GM15510 (cell line): ENCODE measurements around the gene PARD3B.

Experiments
- POLR2A ChIP-seq: IDR thresholded peaks from 3 replicates; pipeline ENCODE4 v1.6.1; 2011; ENCODE audit warnings: borderline replicate concordance; ENCODE audit not compliant: insufficient read length; ENCODE audit errors: extremely low read depth

The PARD3B gene

DNA sequence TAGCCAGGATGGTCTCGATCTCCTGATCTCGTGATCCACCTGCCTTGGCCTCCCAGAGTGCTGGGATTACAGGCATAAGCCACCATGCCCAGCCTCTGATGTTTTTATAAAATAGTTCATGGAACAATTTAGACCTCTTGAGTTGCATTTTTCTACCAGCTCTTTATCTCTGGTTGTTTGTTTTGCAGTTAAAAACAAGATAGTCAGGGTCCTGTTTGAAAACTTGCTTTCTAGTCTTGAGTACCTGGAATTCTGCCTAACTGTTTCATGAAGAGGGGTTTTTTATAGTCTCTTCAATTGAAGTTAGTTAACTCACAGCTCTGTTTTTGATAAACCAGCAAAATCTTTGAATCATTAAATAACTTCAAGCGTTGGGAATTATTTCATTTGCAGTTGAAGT, 244.8 kb downstream of the PARD3B start:
- TF ChIP-seq POLR2A = no peak

GRCh38 chr2:204791230-204791629, 246.0 kb downstream of the PARD3B start:
- TF ChIP-seq POLR2A = no peak

GRCh38 chr2:204794624-204795023, 249.3 kb downstream of the PARD3B start:
- no peak for TF ChIP-seq POLR2A

- TF ChIP-seq POLR2A = no peak
Measured at GRCh38 chr2:204795156-204795555, 249.9 kb downstream of the PARD3B start.

DNA sequence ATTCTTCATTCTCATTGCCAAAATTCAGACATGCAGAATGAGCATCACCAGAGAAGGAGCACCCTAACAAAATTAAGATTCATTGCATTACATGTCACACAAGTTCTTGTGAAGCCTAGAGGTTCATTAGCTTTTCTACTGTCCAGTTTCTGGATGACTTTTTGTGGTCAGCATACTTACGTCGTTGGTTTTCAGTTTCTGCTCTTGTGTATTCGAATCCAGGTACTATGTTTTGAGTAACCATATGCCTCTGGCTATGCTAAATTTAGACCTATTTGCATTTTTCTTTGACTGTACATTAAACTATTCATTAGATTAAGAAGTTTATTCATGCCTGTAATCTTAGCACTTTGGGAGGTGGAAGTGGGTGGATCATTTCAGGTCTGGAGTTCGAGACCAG, 251.3 kb downstream of the PARD3B start:
- no peak for TF ChIP-seq POLR2A

DNA sequence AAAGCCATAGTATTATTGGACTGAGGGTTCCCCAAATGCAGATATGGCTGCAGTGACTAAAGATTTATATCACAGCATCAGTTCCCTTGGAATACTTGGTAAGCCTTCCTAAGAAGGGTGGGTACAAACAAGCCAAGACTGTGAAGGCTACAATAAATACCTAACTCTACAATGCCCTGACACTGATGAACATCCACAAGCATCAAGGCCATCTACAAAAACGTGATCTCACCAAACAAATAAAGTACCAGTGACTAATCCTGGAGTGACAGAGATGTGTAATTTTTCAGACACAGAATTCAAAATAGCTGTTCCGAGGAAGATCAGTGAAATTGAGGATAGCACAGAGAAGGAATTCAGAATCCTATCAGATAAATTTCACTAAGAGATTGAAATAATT, 254.5 kb downstream of the PARD3B start:
- no peak for TF ChIP-seq POLR2A

- TF ChIP-seq POLR2A = no peak
Measured at GRCh38 chr2:204808494-204808893, 263.2 kb downstream of the PARD3B start.

DNA sequence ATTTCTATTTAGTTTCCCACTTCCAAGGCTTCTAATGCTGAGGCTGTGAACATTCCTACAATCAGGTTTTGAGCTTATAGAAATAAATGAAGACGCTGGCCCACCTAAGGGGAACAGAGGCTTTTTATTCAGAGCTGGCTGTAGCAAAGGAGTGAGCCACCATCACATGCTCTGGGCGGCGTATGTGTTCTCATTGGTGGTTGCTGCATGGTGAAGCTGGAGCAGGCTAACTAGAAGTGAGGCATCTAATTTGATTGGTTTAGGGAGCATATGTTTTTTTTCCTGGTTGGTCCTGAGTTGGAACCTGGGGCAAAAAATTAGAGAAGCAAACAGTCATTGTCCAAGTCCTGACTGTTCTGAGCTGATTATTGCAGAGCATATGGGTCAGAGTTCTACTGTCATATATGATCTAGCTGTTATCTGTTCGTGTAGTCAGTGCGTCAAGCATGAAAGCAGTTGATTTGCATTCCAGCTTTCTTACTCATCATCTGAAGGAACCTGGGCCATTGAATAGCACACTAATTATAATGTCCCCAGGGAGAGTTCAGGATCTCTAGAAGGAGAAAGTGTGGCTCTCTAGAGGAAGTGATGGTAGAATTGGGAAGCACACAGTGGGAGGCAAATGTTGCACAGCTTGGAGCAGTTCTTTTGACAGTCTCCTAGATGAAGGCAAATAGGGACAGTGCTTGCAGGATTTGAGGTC, 279.6 kb downstream of the PARD3B start:
- TF ChIP-seq POLR2A = no peak

GRCh38 chr2:204825681-204826080, 280.4 kb downstream of the PARD3B start:
- no peak for TF ChIP-seq POLR2A

GRCh38 chr2:204827701-204828590, 282.7 kb downstream of the PARD3B start:
- no peak for TF ChIP-seq POLR2A

DNA sequence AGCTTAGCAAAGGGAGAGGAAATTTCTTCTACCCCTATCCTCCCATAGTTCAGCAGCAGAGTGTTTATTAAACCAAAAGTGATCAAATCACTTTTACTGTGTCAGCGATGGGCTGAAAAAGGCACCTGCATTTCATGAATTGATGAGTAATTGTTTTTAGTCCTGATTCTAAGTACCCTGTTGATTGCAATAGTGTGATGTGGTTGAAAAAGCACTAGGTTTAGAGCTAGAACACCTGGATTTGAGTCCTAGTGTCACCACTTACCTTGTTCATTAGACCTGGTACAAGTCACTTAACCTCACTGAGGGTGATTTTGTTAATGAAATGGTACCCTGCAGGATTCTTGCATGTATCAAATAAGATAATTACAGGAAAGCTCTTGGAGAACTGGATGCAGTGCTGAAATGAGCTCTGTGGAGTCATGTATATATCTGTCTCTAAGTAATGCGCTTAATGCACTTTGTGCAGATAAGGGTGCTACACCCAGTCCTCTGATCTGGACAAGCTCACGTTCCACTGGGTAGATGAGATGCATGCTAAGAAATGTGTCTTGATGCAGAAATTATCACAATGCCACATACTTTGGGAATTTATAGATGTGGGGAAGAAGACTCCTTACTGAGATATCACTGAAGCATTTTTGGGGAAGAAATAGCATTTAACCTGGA, 289.6 kb downstream of the PARD3B start:
- no peak for TF ChIP-seq POLR2A

GRCh38 chr2:204835786-204836185, 290.5 kb downstream of the PARD3B start:
- TF ChIP-seq POLR2A = no peak

DNA sequence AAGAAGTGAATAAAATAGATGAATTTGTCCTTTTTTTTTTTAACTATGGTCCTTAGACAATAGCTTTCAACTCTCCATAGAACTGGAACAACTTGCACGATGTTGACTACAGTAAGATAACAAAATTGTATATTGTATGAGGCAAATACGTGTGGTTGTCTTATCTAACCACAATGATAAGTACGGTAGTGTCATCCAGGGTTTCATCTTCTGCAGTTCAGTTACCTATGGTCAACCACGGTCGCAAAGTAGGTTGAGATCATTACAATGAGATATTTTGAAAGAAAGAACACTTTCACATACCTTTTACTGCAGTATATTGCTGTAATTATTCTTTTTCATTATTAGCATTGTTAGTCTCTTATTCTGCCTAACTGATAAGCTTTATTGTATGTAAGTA, 295.2 kb downstream of the PARD3B start:
- TF ChIP-seq POLR2A = no peak

DNA sequence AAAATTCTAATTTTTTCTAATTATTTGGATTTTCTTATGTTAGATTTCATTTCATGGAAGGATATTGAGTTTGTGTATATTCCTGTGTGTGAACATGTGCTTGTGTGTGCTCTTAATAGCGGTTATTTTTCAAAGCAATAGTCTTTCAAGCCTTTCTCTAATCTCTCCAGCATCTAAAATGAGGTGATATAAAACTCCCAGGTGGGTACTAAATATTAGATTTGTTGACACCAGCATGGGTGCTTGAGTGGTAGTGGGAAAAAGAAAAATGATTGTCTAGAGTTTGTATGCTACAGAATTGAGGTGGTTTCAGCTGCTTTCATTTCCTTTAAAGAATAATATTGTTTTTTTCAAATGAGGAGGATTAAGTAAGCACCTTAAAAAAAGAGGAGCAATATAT, 296.8 kb downstream of the PARD3B start:
- TF ChIP-seq POLR2A = no peak
